GM06990 (cell line): ENCODE measurements around the gene PDCD11.
A peak's percentile ranks its signal among the peaks of the same experiment; 100 is the strongest.

ENCODE experiments used
- DNase-seq: peaks from one replicate; pipeline ENCODE4 v3.0.0-alpha.2; 2011; ENCODE audit not compliant: insufficient read length; ENCODE audit errors: extremely low read depth
- H3K27me3 ChIP-seq: replicated peaks from 2 replicates; pipeline ENCODE4 v1.6.0; 2011; ENCODE audit warnings: low read length; ENCODE audit not compliant: control insufficient read depth, insufficient read depth
- H3K36me3 ChIP-seq: 2 replicates; pipeline ENCODE4 v1.5.1; 2011; ENCODE audit warnings: low read length; ENCODE audit not compliant: control insufficient read depth, insufficient read depth
- H3K4me3 ChIP-seq: replicated peaks from 2 replicates; pipeline ENCODE4 v1.5.1; 2011; ENCODE audit warnings: low read depth, mild to moderate bottlenecking, control low read depth, low read length
- CTCF ChIP-seq: IDR thresholded peaks from 2 replicates; pipeline ENCODE4 v1.5.1; 2011; ENCODE audit warnings: low read length, control low read depth, mild to moderate bottlenecking, inconsistent platforms; ENCODE audit not compliant: insufficient read depth, poor library complexity, severe bottlenecking

Gene PDCD11

GRCh38 chr10:103452506-103453230, 56.2 kb downstream of the PDCD11 start:
- peaks cover 9% of the 10 kb centered on the region for H3K36me3 ChIP-seq

DNA sequence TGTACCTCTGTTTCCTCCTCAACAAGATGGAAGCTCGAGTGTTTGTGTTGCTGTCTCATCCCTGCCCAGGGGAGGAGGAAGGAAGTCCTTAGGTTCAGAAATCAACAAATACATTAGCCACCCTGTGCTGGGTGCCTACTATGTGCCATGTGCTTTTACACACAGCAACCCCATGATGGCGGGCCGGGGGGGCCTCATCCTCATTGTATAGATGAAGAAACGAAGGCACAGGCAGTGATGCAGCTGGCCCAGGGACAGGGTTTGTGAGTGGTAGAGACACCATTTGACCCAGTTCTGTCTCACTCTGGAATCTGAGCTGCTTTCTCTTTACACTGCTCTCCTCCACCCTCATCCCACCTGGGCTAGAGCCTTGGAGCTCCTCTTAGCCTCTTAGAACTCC, 57.6 kb downstream of the PDCD11 start:
- no peak for DNase-seq
- Histone ChIP-seq H3K4me3 (no peak overlapping the region), H3K27me3 (no peaks in the 10 kb centered on the region), H3K36me3 (peaks cover 5% of the 10 kb centered on the region)
- TF ChIP-seq CTCF: no peak

More at GRCh38 chr10:103452506-103453230, 56.2 kb downstream of the PDCD11 start:
- no peaks in the 10 kb centered on the region for H3K27me3 ChIP-seq
- peak overlapping the region; percentile 79 for H3K4me3 ChIP-seq
- TF ChIP-seq CTCF: no peak
- DNase-seq: no peak

DNA sequence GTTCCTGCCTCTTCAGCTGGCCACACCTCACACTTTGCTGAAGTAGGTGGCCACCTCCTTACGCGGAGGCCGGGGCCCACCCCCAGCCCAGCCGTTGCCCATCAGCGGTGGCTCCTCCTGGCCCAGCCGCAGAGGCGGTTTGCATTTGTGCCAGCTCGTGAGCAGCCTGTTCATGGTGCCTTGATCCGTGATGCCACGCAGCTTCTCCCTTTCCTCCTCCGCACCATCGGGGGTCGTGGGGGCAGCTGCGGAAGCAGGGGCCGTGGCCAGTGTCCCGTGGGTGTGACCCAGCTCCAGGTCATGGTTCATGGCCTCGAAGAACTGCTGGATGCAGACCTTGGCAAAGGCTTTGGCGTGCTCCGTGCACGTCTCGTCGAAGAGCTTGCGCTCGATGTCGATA, 58.8 kb downstream of the PDCD11 start:
- TF ChIP-seq CTCF: no peak
- H3K36me3 ChIP-seq: no peaks in the 10 kb centered on the region
- H3K27me3 ChIP-seq: no peaks in the 10 kb centered on the region
- DNase-seq: no peak
- H3K4me3 ChIP-seq: no peak overlapping the region

GRCh38 chr10:103456074-103456660, 59.7 kb downstream of the PDCD11 start:
- no peak for DNase-seq
- Histone ChIP-seq H3K4me3 (no peak overlapping the region), H3K27me3 (no peaks in the 10 kb centered on the region), H3K36me3 (no peaks in the 10 kb centered on the region)
- no peak for TF ChIP-seq CTCF

- TF ChIP-seq CTCF: no peak
- H3K36me3 ChIP-seq: no peaks in the 10 kb centered on the region
Observed at GRCh38 chr10:103457176-103457712, 60.8 kb downstream of the PDCD11 start.

More at GRCh38 chr10:103457176-103457712, 60.8 kb downstream of the PDCD11 start:
- Histone ChIP-seq H3K4me3 (no peak overlapping the region), H3K27me3 (no peaks in the 10 kb centered on the region)
- DNase-seq: no peak
